Measurements from ENCODE around the gene MEPCE.

DNA sequence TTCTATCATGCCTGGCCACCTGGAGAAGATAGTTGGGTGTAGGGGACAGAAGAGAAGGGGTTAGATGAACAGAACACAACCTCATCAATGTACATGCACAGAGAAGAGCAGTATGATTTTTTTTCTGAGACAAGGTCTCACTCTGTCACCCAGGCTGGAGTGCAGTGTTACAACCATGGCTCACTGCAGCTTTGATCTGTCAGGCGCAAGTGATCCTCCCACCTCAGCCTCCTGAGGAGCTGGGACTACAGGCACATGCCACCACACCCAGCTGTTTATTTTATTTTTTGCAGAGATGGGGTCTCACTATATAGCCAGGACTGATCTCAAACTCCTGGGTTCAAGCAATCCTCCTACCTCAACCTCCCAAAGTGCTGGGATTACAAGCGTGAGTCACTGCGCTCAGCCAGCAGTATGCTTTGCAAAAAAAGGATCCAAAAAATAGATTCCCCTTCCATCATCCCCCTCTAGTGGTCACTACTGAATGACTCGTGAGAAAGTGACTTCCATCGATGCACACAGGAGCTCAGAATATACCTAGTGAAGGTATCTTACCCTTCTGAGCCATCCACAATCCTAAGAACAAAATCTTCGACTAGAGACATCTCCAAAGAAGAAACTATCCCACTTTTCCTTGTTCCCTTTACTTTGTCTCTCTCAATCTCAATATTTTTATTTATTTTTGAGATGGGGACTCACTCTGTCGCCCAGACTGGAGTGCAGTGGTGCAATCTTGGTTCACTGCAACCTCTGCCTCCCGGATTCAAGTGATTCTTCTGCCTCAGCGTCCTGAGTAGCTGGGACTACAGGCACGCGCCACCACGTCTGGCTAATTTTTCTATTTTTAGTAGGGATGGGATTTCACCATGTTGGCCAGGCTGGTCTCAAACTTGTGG lies 22.1 kb upstream of the MEPCE start:
- TF ChIP-seq, protein P1, sequence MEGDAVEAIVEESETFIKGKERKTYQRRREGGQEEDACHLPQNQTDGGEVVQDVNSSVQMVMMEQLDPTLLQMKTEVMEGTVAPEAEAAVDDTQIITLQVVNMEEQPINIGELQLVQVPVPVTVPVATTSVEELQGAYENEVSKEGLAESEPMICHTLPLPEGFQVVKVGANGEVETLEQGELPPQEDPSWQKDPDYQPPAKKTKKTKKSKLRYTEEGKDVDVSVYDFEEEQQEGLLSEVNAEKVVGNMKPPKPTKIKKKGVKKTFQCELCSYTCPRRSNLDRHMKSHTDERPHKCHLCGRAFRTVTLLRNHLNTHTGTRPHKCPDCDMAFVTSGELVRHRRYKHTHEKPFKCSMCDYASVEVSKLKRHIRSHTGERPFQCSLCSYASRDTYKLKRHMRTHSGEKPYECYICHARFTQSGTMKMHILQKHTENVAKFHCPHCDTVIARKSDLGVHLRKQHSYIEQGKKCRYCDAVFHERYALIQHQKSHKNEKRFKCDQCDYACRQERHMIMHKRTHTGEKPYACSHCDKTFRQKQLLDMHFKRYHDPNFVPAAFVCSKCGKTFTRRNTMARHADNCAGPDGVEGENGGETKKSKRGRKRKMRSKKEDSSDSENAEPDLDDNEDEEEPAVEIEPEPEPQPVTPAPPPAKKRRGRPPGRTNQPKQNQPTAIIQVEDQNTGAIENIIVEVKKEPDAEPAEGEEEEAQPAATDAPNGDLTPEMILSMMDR (IDR thresholded peaks at IDR 0.05): peak; percentile 37 to 70 (median 54)
- no peak for TF ChIP-seq POLR2A (IDR thresholded peaks at IDR 0.05)
